ENCODE measurements around the gene GALNT3. TPM values are rescaled to one million over a fixed set of nuclear protein-coding genes. Genes with fewer than 3 reads are reported as not detected.

Gene GALNT3
- total RNA-seq, 1 donor from 2014 or later: 0.37 TPM

- DNase-seq (ENCODE audit: low read depth): no peak
Observed at GRCh38 chr2:165746501-165746900, 47.5 kb downstream of the GALNT3 start.

GRCh38 chr2:165745916-165746315 is 48.1 kb downstream of the GALNT3 start:
- DNase-seq (ENCODE audit: low read depth): peak; percentile 48

- no peak for DNase-seq (ENCODE audit: low read depth)
Observed at GRCh38 chr2:165743442-165743841, 50.6 kb downstream of the GALNT3 start.

- DNase-seq (ENCODE audit: low read depth): no peak
Observed at GRCh38 chr2:165725421-165725820, 68.6 kb downstream of the GALNT3 start.

DNA sequence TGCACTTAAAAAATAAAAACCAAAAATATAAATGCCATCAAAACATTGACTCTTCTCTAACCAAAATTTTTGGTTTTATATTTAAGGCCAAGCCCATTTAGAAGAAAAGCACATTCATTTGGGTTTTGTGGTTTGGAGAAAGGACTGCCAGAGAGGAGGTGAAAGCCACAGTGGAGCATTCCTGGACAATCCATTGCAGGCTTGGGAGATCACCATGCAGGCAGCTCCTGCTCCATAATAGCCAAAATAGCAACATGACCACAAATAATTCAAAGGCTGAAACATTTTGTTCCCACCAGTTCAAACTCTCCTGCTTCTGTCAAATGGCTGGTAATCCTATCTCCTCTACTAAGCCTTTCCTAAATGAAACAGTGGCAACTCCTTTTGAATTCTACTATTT is 73.5 kb downstream of the GALNT3 start:
- DNase-seq (ENCODE audit: low read depth): peak; percentile 97

DNA sequence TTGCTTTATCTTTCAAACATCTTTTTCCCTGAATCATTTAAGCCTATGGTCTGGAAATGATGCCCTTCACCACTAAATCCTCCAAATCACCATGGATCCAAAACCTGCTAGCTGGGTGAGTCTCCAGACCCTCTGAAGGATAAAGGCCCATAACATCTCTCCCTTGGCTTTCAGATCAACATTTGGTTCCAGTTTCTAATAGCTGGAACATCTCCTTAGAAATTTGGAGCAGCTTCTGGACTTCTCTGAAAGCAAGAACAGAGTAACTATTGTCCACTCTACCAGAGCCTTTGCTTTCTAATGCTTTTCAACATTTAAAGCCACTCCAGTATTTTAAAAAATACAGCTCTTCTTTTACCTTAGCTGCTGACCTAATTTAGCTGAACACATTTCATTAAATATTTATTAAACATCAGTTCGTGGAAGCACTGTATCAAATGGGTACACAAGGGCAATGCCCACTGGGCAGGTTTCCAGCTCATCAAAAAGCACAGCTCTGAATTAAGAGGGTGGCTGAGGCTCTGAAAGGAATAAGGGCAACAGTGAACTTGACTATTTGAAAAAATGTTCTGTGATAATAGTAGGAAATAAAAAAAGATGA is 75.3 kb downstream of the GALNT3 start:
- DNase-seq (ENCODE audit: low read depth): no peak

- no peak for DNase-seq (ENCODE audit: low read depth)
Observed at GRCh38 chr2:165716091-165716490, 78.0 kb downstream of the GALNT3 start.

DNA sequence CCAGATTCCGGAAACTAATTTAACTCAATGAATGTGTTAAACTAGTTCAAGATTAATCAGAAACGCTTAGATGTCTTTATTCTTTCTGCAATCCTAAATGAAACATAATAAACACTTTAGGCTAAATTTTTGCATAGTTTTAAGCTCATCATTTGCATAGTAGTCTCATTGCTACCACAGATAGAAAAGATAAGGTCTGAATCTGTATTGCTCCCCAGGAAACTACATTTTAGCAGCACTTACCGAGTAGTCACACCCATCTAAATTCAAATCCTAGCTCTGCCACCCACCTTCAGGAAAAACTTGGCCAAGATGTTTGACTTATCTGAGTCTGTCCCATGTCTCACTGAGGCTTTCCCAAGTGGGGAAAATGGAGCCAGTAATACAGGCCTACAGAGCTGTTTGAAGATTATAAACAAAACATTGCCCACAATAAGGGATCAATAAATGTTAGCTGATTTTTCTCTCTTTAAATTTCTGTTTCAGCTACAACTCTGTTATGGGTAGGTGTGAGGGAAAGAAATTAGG is 87.0 kb downstream of the GALNT3 start:
- no peak for DNase-seq (ENCODE audit: low read depth)

DNA sequence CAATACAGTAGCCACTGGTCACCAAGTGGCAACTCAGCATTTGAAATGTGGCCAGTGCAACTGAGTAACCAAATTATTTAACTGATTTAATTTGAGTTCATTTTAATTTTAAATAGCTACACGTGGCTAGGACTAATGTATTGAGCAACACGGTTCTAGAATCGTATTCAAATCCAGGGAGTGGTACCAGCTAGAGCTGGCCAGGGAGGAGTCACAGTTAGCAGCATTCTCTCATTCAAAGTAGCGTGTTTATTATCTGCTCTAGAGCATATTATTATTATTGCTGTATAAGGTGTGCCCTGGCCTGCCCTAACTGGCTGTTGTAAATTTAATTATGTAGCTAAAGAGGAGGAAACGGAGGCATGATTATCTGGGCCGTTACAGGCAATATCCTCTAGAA is 92.9 kb downstream of the GALNT3 start:
- no peak for DNase-seq (ENCODE audit: low read depth)

- DNase-seq (ENCODE audit: low read depth): peak; percentile 68
Observed at GRCh38 chr2:165700531-165700930, 93.5 kb downstream of the GALNT3 start.

- no peak for DNase-seq (ENCODE audit: low read depth)
Observed at GRCh38 chr2:165699946-165700345, 94.1 kb downstream of the GALNT3 start.

DNA sequence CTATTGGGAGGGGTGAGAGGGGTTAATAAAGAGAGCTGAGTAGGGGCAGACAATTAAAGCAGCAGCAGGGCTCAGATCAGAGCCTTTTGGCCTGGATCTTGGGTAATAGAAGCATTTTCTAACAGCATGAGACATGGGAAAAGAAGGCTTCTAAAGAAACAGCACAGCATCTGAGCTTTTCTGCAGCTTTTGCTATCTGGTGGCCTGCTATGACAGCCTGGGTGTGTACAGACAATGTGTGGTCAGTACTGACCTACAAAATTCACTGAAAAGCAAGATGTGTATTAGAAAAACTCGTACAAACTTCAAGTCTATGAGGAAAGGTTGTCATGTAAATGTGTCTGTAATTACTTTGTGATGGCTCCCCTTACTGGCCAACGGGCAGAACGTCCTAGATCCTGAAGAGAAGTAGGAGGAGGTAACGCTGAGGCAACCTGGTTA is 95.6 kb downstream of the GALNT3 start:
- peak; percentile 66 for DNase-seq (ENCODE audit: low read depth)

- no peak for DNase-seq (ENCODE audit: low read depth)
Observed at GRCh38 chr2:165697748-165698443, 96.2 kb downstream of the GALNT3 start.

Other genes with a start within 250 kb of the GALNT3 start
- gene TTC21B, start 159.5 kb upstream of the GALNT3 start, total RNA-seq: 15.8 and 24.4 TPM in 2 replicates